A549 (cell line): ENCODE results near the gene ADARB1. TPM values are rescaled to one million over a fixed set of nuclear protein-coding genes. Genes with fewer than 3 reads are reported as not detected.

Source experiments
- ATAC-seq, 2 experiments: fragments of 200-7000 bp in 1 of 2; fragments of >200 bp in 1 of 2; cut with Nextera tagmentation in 1 of 2; cut with Tn5 transposase in 1 of 2; 3 replicates each; pipeline versions ENCODE4 v1.8.0 to v1.9.1; 2018 to 2020; ENCODE audit warnings: mild to moderate bottlenecking in 1 of 2, moderate library complexity in 1 of 2
- CTCF ChIA-PET: fragments of 300-600 bp; sonication (Branson Sonifier 250); formaldehyde crosslinking; extraction: SDS; loops from one replicate; lab custom pipeline; 2021; ENCODE audit warnings: antibody characterized with exemption, inconsistent platforms; lab: Yijun Ruan, JAX
- POLR2A ChIA-PET: fragments of 350-600 bp; formaldehyde crosslinking; extraction: SDS; loops from one replicate; lab custom pipeline; 2021; ENCODE audit warnings: antibody characterized with exemption, inconsistent platforms; lab: Yijun Ruan, JAX
- DNase-seq, 2 experiments: peaks; one replicate each; pipeline versions ENCODE4 v3.0.0 to v3.0.0-alpha.2; 2011 to 2016; ENCODE audit warnings: low read depth in 1 of 2, low spot score in 1 of 2
- FAIRE-seq: peaks from 2 replicates; lab custom pipeline; 2011; peaks lifted over from hg19 to GRCh38; lab: Jason Lieb, UNC
- H3K27ac ChIP-seq, 2 experiments: fragments of >200 bp; sonication (Bioruptor Twin); formaldehyde crosslinking; 3 replicates each; pipeline ENCODE4 v1.5.1; 2016 to 2017
- H3K4me1 ChIP-seq: fragments of >200 bp; sonication (Bioruptor Twin); formaldehyde crosslinking; 3 replicates; pipeline ENCODE4 v1.6.1; 2016
- H3K4me2 ChIP-seq: fragments of >200 bp; sonication (Bioruptor Twin); formaldehyde crosslinking; 3 replicates; pipeline ENCODE4 v1.6.1; 2016
- H3K4me3 ChIP-seq: fragments of >200 bp; sonication (Bioruptor Twin); formaldehyde crosslinking; 3 replicates; pipeline ENCODE4 v1.5.1; 2016
- H3K9me3 ChIP-seq: fragments of >200 bp; sonication (Bioruptor Twin); formaldehyde crosslinking; 3 replicates; pipeline ENCODE4 v1.6.1; 2016
- CBX2 ChIP-seq: fragments of 200-600 bp; sonication (generic); IDR thresholded peaks from 2 replicates; pipeline ENCODE4 v1.6.1; 2016; ENCODE audit warnings: low read depth, mild to moderate bottlenecking, borderline replicate concordance
- CBX8 ChIP-seq: fragments of 200-600 bp; sonication (generic); IDR thresholded peaks from 2 replicates; pipeline ENCODE4 v1.6.1; 2016
- CEBPB ChIP-seq, 2 experiments: fragments of >200 bp in 1 of 2; sonication (Bioruptor Twin) in 1 of 2; formaldehyde crosslinking in 1 of 2; IDR thresholded peaks; 2 replicates each; pipeline ENCODE4 v1.6.1; 2012 to 2016
- CHD2 ChIP-seq: fragments of 150-350 bp; IDR thresholded peaks from 2 replicates; pipeline ENCODE4 v1.6.1; 2014; ENCODE audit warnings: low read length; ENCODE audit not compliant: partially characterized antibody
- CHD4 ChIP-seq: fragments of 200-600 bp; sonication (generic); IDR thresholded peaks from 2 replicates; pipeline ENCODE4 v1.6.1; 2016; ENCODE audit warnings: antibody characterized with exemption, mild to moderate bottlenecking, borderline replicate concordance
- EHMT2 ChIP-seq: fragments of 200-600 bp; sonication (generic); IDR thresholded peaks from 2 replicates; pipeline ENCODE4 v1.6.1; 2016; ENCODE audit warnings: antibody characterized with exemption, low read depth, mild to moderate bottlenecking, moderate library complexity
- FOSB ChIP-seq: fragments of 250-450 bp; sonication (Bioruptor Pico); IDR thresholded peaks from 2 replicates; pipeline ENCODE4 v1.5.0; 2020; ENCODE audit warnings: mild to moderate bottlenecking, moderate library complexity
- FOSL2 ChIP-seq, 2 experiments: fragments of 450-650 bp in 1 of 2; fragments of >200 bp in 1 of 2; sonication (Bioruptor Twin) in 1 of 2; formaldehyde crosslinking; IDR thresholded peaks; 2 replicates each; pipeline versions ENCODE4 v1.5.0 to v1.6.1; 2016 to 2020; ENCODE audit warnings: mild to moderate bottlenecking in 1 of 2, moderate library complexity in 1 of 2
- FOXS1 ChIP-seq: fragments of 250-450 bp; sonication (Bioruptor Pico); IDR thresholded peaks from 2 replicates; pipeline ENCODE4 v1.5.0; 2020; ENCODE audit warnings: mild to moderate bottlenecking, moderate library complexity
- HDAC2 ChIP-seq: fragments of 200-600 bp; sonication (generic); IDR thresholded peaks from 2 replicates; pipeline ENCODE4 v1.6.1; 2016
- KDM5A ChIP-seq: fragments of 200-600 bp; sonication (generic); IDR thresholded peaks from 2 replicates; pipeline ENCODE4 v1.6.1; 2016; ENCODE audit warnings: antibody characterized with exemption, mild to moderate bottlenecking
- MAZ ChIP-seq: fragments of 150-350 bp; IDR thresholded peaks from 2 replicates; pipeline ENCODE4 v1.6.1; 2014; ENCODE audit warnings: antibody characterized with exemption, low read depth, low read length, borderline replicate concordance
- NFE2L2 ChIP-seq: fragments of 150-350 bp; conservative IDR thresholded peaks from 2 replicates; pipeline ENCODE4 v1.6.1; 2014; ENCODE audit warnings: low read length
- NR3C1 ChIP-seq: fragments of >200 bp; sonication (Bioruptor Twin); formaldehyde crosslinking; IDR thresholded peaks from 3 replicates; pipeline ENCODE4 v1.6.1; 2017
- PBX3 ChIP-seq: IDR thresholded peaks from 2 replicates; pipeline ENCODE4 v1.6.1; 2012
- PHF8 ChIP-seq: fragments of 200-600 bp; sonication (generic); IDR thresholded peaks from 2 replicates; pipeline ENCODE4 v1.6.1; 2016; ENCODE audit warnings: low read depth, mild to moderate bottlenecking, antibody characterized with exemption, moderate library complexity, borderline replicate concordance
- POLR2AphosphoS2 ChIP-seq: conservative IDR thresholded peaks from 2 replicates; pipeline ENCODE4 v1.6.1; 2012; ENCODE audit warnings: low read length, improper control_type of control experiment, inconsistent platforms
- RAD21 ChIP-seq, 2 experiments: fragments of >200 bp in 1 of 2; sonication (Bioruptor Twin) in 1 of 2; formaldehyde crosslinking in 1 of 2; IDR thresholded peaks in 1 of 2; conservative IDR thresholded peaks in 1 of 2; 2 replicates in 1 of 2; 3 replicates in 1 of 2; pipeline ENCODE4 v1.6.1; 2012 to 2018; ENCODE audit warnings: inconsistent platforms in 1 of 2
- RCOR1 ChIP-seq: fragments of 150-350 bp; IDR thresholded peaks from 2 replicates; pipeline ENCODE4 v1.6.1; 2014; ENCODE audit warnings: antibody characterized with exemption, low read length, low read depth
- RFX5 ChIP-seq: fragments of 450-650 bp; IDR thresholded peaks from 2 replicates; pipeline ENCODE4 v1.7.1; 2014; ENCODE audit warnings: antibody characterized with exemption, mild to moderate bottlenecking, moderate library complexity
- SMC3 ChIP-seq: fragments of >200 bp; sonication (Bioruptor Twin); formaldehyde crosslinking; IDR thresholded peaks from 3 replicates; pipeline ENCODE4 v1.6.1; 2018; ENCODE audit warnings: inconsistent platforms
- SREBF2 ChIP-seq: fragments of 450-650 bp; IDR thresholded peaks from 2 replicates; pipeline ENCODE4 v1.6.1; 2014; ENCODE audit warnings: mild to moderate bottlenecking, moderate library complexity
- TP53 ChIP-seq: fragments of 250-450 bp; sonication (Bioruptor Pico); IDR thresholded peaks from 2 replicates; pipeline ENCODE4 v1.5.0; 2021; ENCODE audit warnings: mild to moderate bottlenecking, moderate library complexity
- ZC3H11A ChIP-seq: fragments of 450-650 bp; IDR thresholded peaks from 2 replicates; pipeline ENCODE4 v1.6.1; 2014; ENCODE audit warnings: antibody characterized with exemption, mild to moderate bottlenecking
- ZNF302 ChIP-seq: fragments of 250-450 bp; sonication (Bioruptor Pico); IDR thresholded peaks from 2 replicates; pipeline ENCODE4 v1.9.0; 2021; ENCODE audit warnings: inconsistent platforms, mild to moderate bottlenecking, moderate library complexity
- WGBS: methylation state at CpG from one replicate; pipeline ENCODE4 v1.1.6; 2017; ENCODE audit errors: missing lambda C conversion rate; 5-methylcytosine and 5-hydroxymethylcytosine counted together
- polyA plus RNA-seq, 4 experiments: library from polyadenylated mRNA; depleted of rRNA in 3 of 4; stranded (reverse); fragments of >200 nt; fragmentation: RNase III in 1 of 4; extraction: RNeasy Plus Mini Kit Qiagen cat#74134 plus additional on column Dnase treatment in 1 of 4; gene quantifications; 2 replicates in 3 of 4; 3 replicates in 1 of 4; pipeline ENCODE4 v1.2.3, GENCODE V29; 2011 to 2017
- TF ChIP-seq, protein P1 (sequence below): fragments of 200-600 bp; sonication (generic); IDR thresholded peaks from 2 replicates; pipeline ENCODE4 v1.6.1; 2016; ENCODE audit warnings: antibody characterized with exemption, mild to moderate bottlenecking, moderate library complexity

Gene ADARB1
- polyA plus RNA-seq, 2 of the 4 experiments (the other 2 are of a cell fraction): 3.2 to 5.7 TPM

- POLR2A ChIA-PET: no interaction called here
- CTCF ChIA-PET: no interaction called here
- DNase-seq (no peak), ATAC-seq (no peak), FAIRE-seq (no peak)
- no peak overlapping the region for H3K4me2 ChIP-seq
- H3K4me3 ChIP-seq: no peak overlapping the region
- no peaks in the 10 kb centered on the region for H3K4me1 ChIP-seq
- WGBS: 92% methylated on average over 6 of the region's 12 CpGs
- no peaks in the 10 kb centered on the region for H3K9me3 ChIP-seq
- H3K27ac ChIP-seq: no peak overlapping the region
- no peak for TF ChIP-seq ZC3H11A
- no peak for TF ChIP-seq MAZ
- TF ChIP-seq ZNF302 (CRISPR knock-in tag): no peak
- TF ChIP-seq FOXS1 (CRISPR knock-in tag): no peak
- TF ChIP-seq RCOR1: no peak
- TF ChIP-seq HDAC2: no peak
- TF ChIP-seq CHD2: no peak
- TF ChIP-seq CBX8: no peak
- TF ChIP-seq FOSL2 (IDR thresholded peaks at IDR 0.05): no peak
- no peak for TF ChIP-seq FOSL2 (CRISPR knock-in tag; IDR thresholded peaks at IDR 0.05)
- no peak for TF ChIP-seq CHD4
- TF ChIP-seq TP53 (CRISPR knock-in tag): no peak
Observed at GRCh38 chr21:45093035-45093532, 18.7 kb downstream of the ADARB1 start.

DNA sequence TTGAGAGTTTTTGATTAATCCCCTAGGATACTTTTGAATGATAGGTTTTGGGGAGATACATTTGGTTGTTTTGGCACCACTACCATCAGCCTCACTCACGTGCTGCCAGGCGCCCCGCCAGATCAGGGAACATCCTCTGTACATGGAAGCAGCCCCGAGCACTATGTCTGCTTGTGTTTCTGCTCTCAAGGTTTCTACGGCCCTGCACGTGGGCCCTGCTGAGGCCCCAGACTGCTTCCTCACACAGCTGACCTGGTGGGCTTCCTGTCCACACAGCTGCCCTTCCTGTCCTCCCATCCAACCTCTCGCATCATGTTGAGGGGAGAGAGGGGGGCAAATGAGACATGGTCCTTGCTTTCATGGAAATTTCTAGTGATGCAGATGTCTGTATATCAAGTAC lies 20.0 kb downstream of the ADARB1 start:
- POLR2A ChIA-PET: no interaction called here

More for the DNA sequence above, 20.0 kb downstream of the ADARB1 start:
- H3K4me3 ChIP-seq: no peak overlapping the region
- CTCF ChIA-PET: interaction anchor here (1.1 to 1.8 kb wide), 2 partner anchors 144 to 146 kb away, joined by 3 read pairs; no protein-coding TSS in a partner anchor
- H3K27ac ChIP-seq: no peak overlapping the region
- TF ChIP-seq POLR2AphosphoS2 (no peak), NFE2L2 (no peak), RAD21 (conservative IDR thresholded peaks at IDR 0.05 in 1 of 2, IDR thresholded peaks at IDR 0.05 in 1 of 2) (no peak), SMC3 (no peak), RFX5 (no peak), NR3C1 (no peak), SREBF2 (no peak), PHF8 (no peak), MAZ (no peak), HDAC2 (no peak), FOSL2 (IDR thresholded peaks at IDR 0.05) (no peak), FOSL2 (CRISPR knock-in tag; IDR thresholded peaks at IDR 0.05) (no peak), CEBPB (IDR thresholded peaks at IDR 0.05) (no peak), EHMT2 (no peak), FOSB (no peak), PBX3 (no peak), CBX2 (no peak), KDM5A (no peak)
- TF ChIP-seq, protein P1, sequence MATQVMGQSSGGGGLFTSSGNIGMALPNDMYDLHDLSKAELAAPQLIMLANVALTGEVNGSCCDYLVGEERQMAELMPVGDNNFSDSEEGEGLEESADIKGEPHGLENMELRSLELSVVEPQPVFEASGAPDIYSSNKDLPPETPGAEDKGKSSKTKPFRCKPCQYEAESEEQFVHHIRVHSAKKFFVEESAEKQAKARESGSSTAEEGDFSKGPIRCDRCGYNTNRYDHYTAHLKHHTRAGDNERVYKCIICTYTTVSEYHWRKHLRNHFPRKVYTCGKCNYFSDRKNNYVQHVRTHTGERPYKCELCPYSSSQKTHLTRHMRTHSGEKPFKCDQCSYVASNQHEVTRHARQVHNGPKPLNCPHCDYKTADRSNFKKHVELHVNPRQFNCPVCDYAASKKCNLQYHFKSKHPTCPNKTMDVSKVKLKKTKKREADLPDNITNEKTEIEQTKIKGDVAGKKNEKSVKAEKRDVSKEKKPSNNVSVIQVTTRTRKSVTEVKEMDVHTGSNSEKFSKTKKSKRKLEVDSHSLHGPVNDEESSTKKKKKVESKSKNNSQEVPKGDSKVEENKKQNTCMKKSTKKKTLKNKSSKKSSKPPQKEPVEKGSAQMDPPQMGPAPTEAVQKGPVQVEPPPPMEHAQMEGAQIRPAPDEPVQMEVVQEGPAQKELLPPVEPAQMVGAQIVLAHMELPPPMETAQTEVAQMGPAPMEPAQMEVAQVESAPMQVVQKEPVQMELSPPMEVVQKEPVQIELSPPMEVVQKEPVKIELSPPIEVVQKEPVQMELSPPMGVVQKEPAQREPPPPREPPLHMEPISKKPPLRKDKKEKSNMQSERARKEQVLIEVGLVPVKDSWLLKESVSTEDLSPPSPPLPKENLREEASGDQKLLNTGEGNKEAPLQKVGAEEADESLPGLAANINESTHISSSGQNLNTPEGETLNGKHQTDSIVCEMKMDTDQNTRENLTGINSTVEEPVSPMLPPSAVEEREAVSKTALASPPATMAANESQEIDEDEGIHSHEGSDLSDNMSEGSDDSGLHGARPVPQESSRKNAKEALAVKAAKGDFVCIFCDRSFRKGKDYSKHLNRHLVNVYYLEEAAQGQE: no peak
- TF ChIP-seq, all 56 proteins: peak for 0
- no peak for ATAC-seq
- no peaks in the 10 kb centered on the region for H3K4me1 ChIP-seq
- WGBS: 89% methylated on average over 7 of the region's 7 CpGs
- DNase-seq: no peak
- no peak for FAIRE-seq
- H3K9me3 ChIP-seq: no peaks in the 10 kb centered on the region
- no peak overlapping the region for H3K4me2 ChIP-seq
